MCF 10A (cell line): ENCODE results near the gene CDK7. TPM values are rescaled to one million over a fixed set of nuclear protein-coding genes. Genes with fewer than 3 reads are reported as not detected.
A peak's percentile ranks its signal among the peaks of the same experiment; 100 is the strongest.

Experiments used
- BruUV-seq: library from RNA; stranded (reverse); fragments of 400-500 nt; replicated peaks from 2 replicates; lab custom pipeline; 2021; lab: Mats Ljungman, UMichigan
- CTCF ChIA-PET: fragments of 300-600 bp; sonication (Branson Sonifier 250); formaldehyde crosslinking; extraction: SDS; loops from one replicate; lab custom pipeline; 2021; ENCODE audit warnings: antibody characterized with exemption, inconsistent platforms; lab: Yijun Ruan, JAX
- POLR2A ChIA-PET: fragments of 300-600, 350-650 bp; sonication (Branson Sonifier 250); formaldehyde crosslinking; extraction: SDS; loops from one replicate; lab custom pipeline; 2020; ENCODE audit warnings: antibody characterized with exemption, inconsistent platforms; lab: Yijun Ruan, JAX
- DNase-seq: peaks from one replicate; pipeline ENCODE4 v3.0.0-alpha.2; 2018; ENCODE audit not compliant: unreplicated experiment
- H3K27ac Mint-ChIP-seq: one replicate; pipeline ENCODE4 v1.8.0; 2022; ENCODE audit warnings: mild to moderate bottlenecking, low read depth, mixed read lengths; ENCODE audit not compliant: unreplicated experiment
- H3K27me3 Mint-ChIP-seq: one replicate; pipeline ENCODE4 v1.8.0; 2022; ENCODE audit warnings: mixed read lengths; ENCODE audit not compliant: insufficient read depth, unreplicated experiment
- H3K36me3 Mint-ChIP-seq: one replicate; pipeline ENCODE4 v1.8.0; 2022; ENCODE audit warnings: mild to moderate bottlenecking, moderate library complexity, mixed read lengths; ENCODE audit not compliant: insufficient read depth, unreplicated experiment
- H3K4me1 Mint-ChIP-seq: one replicate; pipeline ENCODE4 v1.8.0; 2022; ENCODE audit warnings: mixed read lengths; ENCODE audit not compliant: insufficient read depth, unreplicated experiment
- H3K4me3 Mint-ChIP-seq: one replicate; pipeline ENCODE4 v1.8.0; 2022; ENCODE audit warnings: mild to moderate bottlenecking, moderate library complexity, mixed read lengths; ENCODE audit not compliant: unreplicated experiment
- H3K9me3 Mint-ChIP-seq: one replicate; pipeline ENCODE4 v1.8.0; 2022; ENCODE audit warnings: mixed read lengths; ENCODE audit not compliant: unreplicated experiment
- CTCF ChIP-seq: fragments of 200-600 bp; IDR thresholded peaks from one replicate; pipeline ENCODE4 v1.8.0; 2022; ENCODE audit warnings: antibody characterized with exemption, mild to moderate bottlenecking; ENCODE audit not compliant: unreplicated experiment
- intact Hi-C: fragments of 100-400 bp; cut with micrococcal nuclease; formaldehyde crosslinking; loops from 2 replicates; pipeline ENCODE4 v1.14.1; 2022
- total RNA-seq: library from RNA; stranded (reverse); gene quantifications from 2 replicates; pipeline ENCODE4 v1.2.3, GENCODE V29; 2022

Gene CDK7
- total RNA-seq, 1 experiment from 2014 or later, result 48.5 TPM

- intact Hi-C loops, result no loop called here
Measured at GRCh38 chr5:69292306-69292705, 57.6 kb downstream of the CDK7 start.

GRCh38 chr5:69293882-69294281 is 59.2 kb downstream of the CDK7 start:
- intact Hi-C loops, result no loop called here
- ChIA-PET POLR2A (no interaction called here), CTCF (no interaction called here)
- Mint-ChIP-seq H3K36me3 (peaks cover 5% of the 10 kb centered on the region), H3K4me3 (no peak overlapping the region), H3K27me3 (no peaks in the 10 kb centered on the region), H3K27ac (no peak overlapping the region), H3K4me1 (no peaks in the 10 kb centered on the region), H3K9me3 (no peaks in the 10 kb centered on the region)
- DNase-seq, result no peak
- no peak for TF ChIP-seq CTCF
- BruUV-seq, result no TSS peak

More at GRCh38 chr5:69292306-69292705, 57.6 kb downstream of the CDK7 start:
- TF ChIP-seq CTCF, result no peak
- Mint-ChIP-seq H3K27me3 (no peaks in the 10 kb centered on the region), H3K36me3 (peaks cover 8% of the 10 kb centered on the region), H3K4me3 (no peak overlapping the region), H3K27ac (no peak overlapping the region), H3K9me3 (no peaks in the 10 kb centered on the region), H3K4me1 (no peaks in the 10 kb centered on the region)
- ChIA-PET POLR2A (no interaction called here), CTCF (no interaction called here)
- no peak for DNase-seq
- no TSS peak for BruUV-seq

GRCh38 chr5:69295088-69295754 is 60.5 kb downstream of the CDK7 start:
- DNase-seq, result peak; percentile 27
- ChIA-PET POLR2A (no interaction called here), CTCF (no interaction called here)
- no peak for TF ChIP-seq CTCF
- Mint-ChIP-seq H3K4me3 (no peak overlapping the region), H3K27ac (no peak overlapping the region), H3K9me3 (no peaks in the 10 kb centered on the region), H3K27me3 (no peaks in the 10 kb centered on the region), H3K36me3 (peaks cover 5% of the 10 kb centered on the region), H3K4me1 (no peaks in the 10 kb centered on the region)
- no TSS peak for BruUV-seq
- intact Hi-C loops, result no loop called here

GRCh38 chr5:69299625-69300024 is 64.9 kb downstream of the CDK7 start:
- Mint-ChIP-seq H3K4me3 (no peak overlapping the region), H3K27ac (no peak overlapping the region), H3K4me1 (no peaks in the 10 kb centered on the region), H3K27me3 (no peaks in the 10 kb centered on the region), H3K9me3 (no peaks in the 10 kb centered on the region), H3K36me3 (peaks cover 9% of the 10 kb centered on the region)
- intact Hi-C loops, result no loop called here
- DNase-seq, result no peak
- no peak for TF ChIP-seq CTCF
- ChIA-PET POLR2A (no interaction called here), CTCF (interaction anchor here (0.6 kb wide), 1 partner anchor 9 kb away, joined by 3 read pairs; no protein-coding TSS in a partner anchor)
- BruUV-seq, result no TSS peak
